ENCODE data around the gene ZNF407.

Gene ZNF407

GRCh38 chr18:75110311-75110710 is 512.6 kb downstream of the ZNF407 start:
- DNase-seq: no peak

- DNase-seq: no peak
Observed at GRCh38 chr18:75110846-75111415, 513.3 kb downstream of the ZNF407 start.

DNA sequence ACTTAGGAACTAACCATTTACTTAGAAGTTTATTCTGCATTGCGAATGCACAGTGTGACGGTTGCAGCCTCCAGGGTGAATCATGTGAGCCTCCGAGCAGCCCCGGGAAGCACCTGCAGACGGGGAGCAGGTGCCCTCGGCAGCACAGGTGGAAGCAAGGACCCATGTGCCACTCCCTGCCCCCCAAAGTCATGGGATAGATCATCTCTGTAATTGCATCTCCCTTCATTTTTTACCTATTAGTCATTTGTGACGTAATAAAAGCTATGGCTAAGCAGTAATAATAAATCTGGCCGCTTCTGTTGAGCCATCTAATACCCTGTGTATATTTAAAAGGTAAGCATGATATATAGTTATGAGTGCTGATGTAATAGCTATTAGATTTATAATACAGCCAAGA is 514.1 kb downstream of the ZNF407 start:
- DNase-seq: no peak

DNA sequence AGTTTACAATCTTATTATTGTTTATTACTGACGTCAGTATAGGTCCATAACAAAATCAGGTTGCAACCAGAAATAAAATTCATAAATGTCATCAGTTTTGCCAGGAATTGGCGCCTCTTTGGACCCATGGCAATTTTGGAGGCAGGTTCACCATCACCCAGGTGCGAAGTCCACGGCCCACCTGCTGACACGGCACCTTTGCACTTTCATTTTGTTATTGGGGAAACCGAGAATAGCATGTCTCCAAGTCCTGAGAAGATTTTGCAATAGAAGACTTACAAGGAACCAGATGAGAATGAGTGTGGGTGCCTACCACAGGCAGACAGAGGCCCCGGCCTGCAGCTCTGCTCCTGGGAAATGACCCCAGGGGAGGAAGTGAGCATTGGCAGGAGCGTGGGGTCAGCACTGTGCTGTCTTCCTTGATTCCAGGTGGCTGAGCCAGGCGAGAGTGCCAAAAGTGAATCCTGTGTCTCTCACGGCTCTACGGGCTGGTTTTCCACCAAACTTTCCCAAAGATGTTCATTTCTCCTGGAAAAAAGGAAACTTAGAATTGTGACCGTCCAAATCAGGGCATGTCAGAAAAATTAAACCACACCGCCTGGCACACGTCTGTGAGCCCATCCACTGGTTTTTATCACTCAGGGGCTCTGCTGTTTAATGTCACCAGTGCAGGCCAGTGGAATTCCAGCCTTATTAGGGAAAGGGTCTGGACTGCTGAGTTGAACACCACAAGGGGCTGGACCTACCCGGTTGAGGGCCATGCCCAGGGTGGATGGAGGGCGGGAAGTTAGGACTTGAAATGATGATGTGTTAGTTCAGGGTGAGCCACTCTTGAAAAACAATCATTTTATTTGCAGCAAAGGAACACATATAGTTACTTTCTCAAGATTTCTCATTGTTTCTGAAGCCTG is 514.8 kb downstream of the ZNF407 start:
- DNase-seq: no peak

DNA sequence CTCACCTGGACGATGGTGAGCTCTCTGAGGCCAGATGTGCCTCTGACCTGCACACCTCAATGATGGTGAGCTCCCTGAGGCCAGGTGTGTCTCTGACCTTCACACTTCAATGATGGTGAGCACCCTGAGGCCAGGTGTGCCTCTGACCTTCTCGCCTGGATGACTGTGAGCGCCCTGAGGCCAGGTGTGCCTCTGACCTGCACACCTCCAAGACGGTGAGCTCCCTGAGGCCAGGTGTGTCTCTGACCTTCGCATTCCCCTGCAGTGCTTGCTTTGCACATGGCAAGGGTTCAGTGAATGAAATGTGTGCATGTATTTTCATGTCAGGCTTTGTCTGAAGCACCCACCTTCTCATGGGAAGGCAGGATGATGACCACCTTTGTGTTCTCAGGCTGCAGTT is 515.8 kb downstream of the ZNF407 start:
- DNase-seq: no peak

DNA sequence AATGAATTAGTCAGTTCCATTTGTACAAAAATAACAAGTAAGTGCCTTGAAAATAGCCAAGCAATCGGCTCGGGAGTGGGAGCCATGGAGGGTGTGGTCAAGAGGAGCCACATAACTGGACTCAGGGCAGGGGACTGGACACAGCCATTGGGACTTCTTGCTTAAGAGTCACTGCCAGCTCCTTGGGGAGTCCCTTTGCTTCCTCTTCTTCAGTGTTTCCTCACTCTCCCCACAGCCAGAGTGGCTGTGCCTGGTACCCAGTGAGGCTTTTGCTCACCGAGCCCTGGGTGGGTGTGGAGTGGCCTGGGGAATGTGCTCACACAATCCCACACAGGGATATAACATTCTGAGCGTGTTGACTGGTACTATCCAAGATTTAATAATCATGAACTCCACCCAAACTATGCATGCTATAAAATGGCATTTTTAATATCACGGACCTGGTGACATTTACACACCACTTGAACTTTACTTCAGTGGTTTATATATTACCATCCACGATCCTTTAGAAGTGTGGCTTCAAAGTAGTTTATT is 516.6 kb downstream of the ZNF407 start:
- no peak for DNase-seq
